GM12875 (cell line): Measurements from ENCODE around the gene GASK1A.

Source experiments
- H3K4me3 ChIP-seq: one replicate; pipeline ENCODE4 v1.5.1; 2011; ENCODE audit warnings: low read depth, low read length, control low read depth
- TF ChIP-seq, protein P1 (sequence below): IDR thresholded peaks from 2 replicates; pipeline ENCODE4 v1.5.1; 2011; ENCODE audit warnings: low read depth, mild to moderate bottlenecking, control low read depth, inconsistent platforms, low read length, moderate library complexity, borderline replicate concordance; ENCODE audit not compliant: insufficient read depth

The GASK1A gene

DNA sequence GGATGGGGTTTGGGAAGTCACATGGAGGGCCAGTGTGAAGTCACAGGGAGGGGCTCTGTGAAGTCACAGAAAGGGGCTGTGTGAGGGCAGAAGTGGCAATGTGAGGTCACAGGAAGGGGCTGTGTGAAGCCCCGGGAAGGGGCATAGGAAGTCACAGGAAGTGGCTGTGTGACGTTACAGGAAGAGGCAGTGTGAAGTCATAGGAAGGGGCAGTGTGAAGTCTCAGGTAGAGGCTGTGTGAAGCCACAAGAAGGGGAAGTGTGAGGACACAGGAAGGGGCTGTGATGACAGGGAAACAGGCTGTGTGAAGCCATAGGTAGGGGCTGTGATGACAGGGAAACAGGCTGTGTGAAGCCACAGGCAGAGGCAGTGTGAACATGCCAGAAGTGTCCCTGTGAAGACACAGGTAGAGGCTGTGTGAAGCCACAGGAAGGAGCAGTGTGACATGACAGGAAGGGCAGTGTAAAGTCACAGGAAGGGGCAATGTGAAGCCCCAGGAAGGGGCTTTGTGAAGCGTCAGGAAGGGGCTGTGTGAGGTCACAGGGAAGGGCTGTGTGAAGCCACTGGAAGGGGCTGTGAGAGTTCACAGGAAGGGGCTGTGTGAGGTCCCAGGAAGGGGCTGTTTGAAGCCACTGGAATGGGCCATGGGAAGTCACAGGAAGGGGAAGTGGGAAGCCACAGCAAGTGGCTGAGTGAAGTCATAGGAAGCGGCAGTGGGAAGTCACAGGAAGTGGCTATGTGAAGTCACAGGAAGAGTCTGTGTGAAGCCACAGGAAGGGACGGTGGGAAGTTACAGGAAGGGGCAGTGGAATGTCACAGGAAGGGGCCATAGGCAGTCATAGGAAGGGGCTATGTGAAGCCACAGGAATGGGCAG lies 37.1 kb downstream of the GASK1A start:
- H3K4me3 ChIP-seq: no peak overlapping the region
- TF ChIP-seq, protein P1, sequence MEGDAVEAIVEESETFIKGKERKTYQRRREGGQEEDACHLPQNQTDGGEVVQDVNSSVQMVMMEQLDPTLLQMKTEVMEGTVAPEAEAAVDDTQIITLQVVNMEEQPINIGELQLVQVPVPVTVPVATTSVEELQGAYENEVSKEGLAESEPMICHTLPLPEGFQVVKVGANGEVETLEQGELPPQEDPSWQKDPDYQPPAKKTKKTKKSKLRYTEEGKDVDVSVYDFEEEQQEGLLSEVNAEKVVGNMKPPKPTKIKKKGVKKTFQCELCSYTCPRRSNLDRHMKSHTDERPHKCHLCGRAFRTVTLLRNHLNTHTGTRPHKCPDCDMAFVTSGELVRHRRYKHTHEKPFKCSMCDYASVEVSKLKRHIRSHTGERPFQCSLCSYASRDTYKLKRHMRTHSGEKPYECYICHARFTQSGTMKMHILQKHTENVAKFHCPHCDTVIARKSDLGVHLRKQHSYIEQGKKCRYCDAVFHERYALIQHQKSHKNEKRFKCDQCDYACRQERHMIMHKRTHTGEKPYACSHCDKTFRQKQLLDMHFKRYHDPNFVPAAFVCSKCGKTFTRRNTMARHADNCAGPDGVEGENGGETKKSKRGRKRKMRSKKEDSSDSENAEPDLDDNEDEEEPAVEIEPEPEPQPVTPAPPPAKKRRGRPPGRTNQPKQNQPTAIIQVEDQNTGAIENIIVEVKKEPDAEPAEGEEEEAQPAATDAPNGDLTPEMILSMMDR: no peak

DNA sequence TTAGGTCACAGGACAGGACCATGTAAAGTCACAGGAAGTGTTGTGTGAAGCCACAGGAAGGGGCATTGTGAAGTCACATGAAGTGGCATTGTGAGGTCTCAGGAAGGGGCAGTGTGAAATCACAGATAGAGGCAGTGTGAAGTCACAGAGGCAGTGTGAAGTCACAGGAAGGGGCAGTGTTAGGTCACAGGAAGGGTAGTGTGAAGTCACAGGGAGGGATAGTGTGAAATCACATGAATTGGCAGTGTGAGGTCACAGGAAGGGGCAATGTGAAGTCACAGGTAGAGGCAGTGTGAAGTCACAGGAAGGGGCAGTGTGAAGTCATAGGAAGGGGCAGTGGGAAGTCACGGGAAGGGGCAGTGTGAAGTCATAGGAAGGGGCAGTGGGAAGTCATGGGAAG lies 37.9 kb downstream of the GASK1A start:
- TF ChIP-seq, protein P1: no peak
- no peak overlapping the region for H3K4me3 ChIP-seq

- TF ChIP-seq, protein P1: no peak
- H3K4me3 ChIP-seq: no peak overlapping the region
These were observed 38.6 kb downstream of the GASK1A start for GRCh38 chr3:43017593-43018195.

- H3K4me3 ChIP-seq: no peak overlapping the region
- TF ChIP-seq, protein P1: no peak
These were observed 39.1 kb downstream of the GASK1A start for GRCh38 chr3:43018246-43018645.

DNA sequence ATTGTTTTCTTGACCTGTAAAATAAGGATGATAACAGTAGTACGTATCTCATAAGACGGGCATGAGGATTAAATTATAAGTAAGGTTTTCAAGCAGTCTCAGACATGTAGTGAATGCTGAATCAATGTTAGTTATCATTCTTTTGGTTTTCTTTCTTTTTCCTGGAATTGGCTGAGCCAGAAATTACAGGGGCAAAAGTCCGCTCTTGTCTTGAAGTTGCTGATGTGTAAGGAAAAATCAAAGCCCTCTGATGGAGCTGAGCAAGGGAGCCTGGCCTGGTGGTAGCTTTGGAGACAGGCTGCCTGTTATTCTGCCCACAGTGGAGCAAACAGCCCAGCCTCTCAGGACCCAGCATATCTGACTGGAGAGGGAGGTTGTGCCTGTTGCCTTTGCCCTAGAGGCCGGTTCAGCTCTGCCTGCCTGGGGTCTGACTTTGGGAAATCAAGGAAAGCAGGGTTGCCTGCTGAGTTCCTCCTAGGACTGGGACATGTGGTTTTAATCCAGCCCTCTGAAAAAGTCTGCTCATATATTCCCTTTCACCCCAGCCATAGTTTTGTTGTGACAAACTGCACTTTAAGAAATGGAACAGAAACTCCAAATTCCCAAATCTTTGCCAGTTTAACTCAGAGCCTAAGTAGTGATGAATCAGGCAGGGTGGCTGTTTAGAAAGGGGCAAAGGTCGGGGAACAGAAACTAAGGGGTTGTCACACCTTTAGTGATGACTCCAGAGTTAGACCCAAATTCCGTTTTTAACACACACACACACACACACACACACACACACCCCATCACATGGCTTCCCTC lies 40.1 kb downstream of the GASK1A start:
- no peak overlapping the region for H3K4me3 ChIP-seq
- TF ChIP-seq, protein P1: no peak

DNA sequence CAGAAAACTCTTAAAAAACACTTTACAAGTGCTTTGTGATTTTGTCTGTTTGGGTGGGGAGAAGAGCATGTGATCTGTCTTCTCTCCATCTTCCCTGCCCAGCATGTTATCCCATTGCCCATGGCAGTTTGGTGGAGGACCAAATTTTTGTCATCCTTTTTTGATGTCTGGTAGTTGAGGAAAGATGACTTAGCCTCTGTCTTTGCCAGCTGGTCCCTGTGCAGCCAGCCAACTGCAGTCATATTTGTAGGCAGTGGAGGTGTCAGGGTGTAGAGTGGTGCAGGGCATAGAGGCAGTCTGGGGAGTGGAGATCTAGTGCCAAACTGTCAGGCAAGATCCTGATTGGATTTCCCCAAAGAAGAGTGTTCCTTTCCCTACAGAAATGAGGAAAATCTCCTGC lies 40.7 kb downstream of the GASK1A start:
- TF ChIP-seq, protein P1: no peak
- H3K4me3 ChIP-seq: no peak overlapping the region
